GM12891 (cell line): ENCODE measurements around the gene SMAD1.

Experiments used
- DNase-seq: peaks from one replicate; pipeline ENCODE4 v3.0.0; 2011; ENCODE audit warnings: low spot score; ENCODE audit not compliant: insufficient read length
- FAIRE-seq: peaks from 2 replicates; lab custom pipeline; 2011; peaks lifted over from hg19 to GRCh38; lab: Jason Lieb, UNC
- PAX5 ChIP-seq: IDR thresholded peaks from 2 replicates; pipeline ENCODE4 v1.6.1; 2011; ENCODE audit warnings: low read length, moderate library complexity, mild to moderate bottlenecking; ENCODE audit not compliant: insufficient read depth, severe bottlenecking
- POLR2A ChIP-seq: IDR thresholded peaks from 2 replicates; pipeline ENCODE4 v1.6.1; 2011; ENCODE audit warnings: low read depth, low read length, control low read depth
- POLR2AphosphoS5 ChIP-seq: IDR thresholded peaks from 2 replicates; pipeline ENCODE4 v1.6.1; 2011; ENCODE audit warnings: low read depth, low read length, control low read depth
- POU2F2 ChIP-seq: IDR thresholded peaks from 2 replicates; pipeline ENCODE4 v1.6.1; 2011; ENCODE audit warnings: low read depth, mild to moderate bottlenecking, control low read depth, low read length, moderate library complexity
- SPI1 ChIP-seq: IDR thresholded peaks from 2 replicates; pipeline ENCODE4 v1.6.1; 2011; ENCODE audit warnings: low read depth, low read length, control low read depth
- TAF1 ChIP-seq: IDR thresholded peaks from 2 replicates; pipeline ENCODE4 v1.6.1; 2011; ENCODE audit warnings: low read depth, low read length, control low read depth

Gene SMAD1

DNA sequence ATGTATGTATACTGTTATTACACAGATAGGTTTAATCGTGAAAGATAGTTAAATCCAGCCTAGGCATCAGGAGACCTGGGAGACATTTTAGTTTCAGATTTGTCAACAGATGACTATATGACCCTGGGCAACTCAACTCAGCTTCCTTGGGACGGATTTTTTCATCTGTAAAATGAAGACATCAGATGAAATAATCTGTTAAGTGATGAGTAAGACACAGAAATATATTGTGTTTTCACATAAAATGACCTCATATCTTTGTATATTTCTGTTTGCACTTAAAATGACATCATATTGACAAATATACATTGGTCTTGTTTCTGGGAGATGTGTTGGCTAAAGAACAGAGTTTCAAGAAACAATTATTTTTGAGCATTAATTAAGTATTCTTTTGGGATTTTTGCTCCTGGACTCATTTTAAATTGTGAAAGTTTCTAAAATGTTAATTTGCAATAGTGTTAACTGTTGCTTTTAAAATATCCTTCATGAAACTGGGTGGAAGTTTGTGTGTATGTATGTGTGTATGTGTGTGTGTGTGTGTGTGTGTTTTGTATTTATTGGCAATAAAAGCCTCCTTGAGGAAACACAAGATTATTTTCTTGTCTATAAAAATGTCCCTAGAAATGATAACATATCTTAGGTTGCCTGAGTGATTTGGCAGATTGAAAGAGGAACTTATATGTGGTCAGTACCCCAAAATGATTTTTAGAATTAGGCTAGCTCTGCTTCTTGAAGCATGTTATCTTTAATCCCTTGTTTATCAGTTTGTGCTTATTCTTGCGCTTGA, 108.5 kb downstream of the SMAD1 start:
- no peak for DNase-seq
- peak; percentile 16 for FAIRE-seq
- TF ChIP-seq POLR2A (no peak), PAX5 (no peak), SPI1 (no peak), POLR2AphosphoS5 (no peak), TAF1 (no peak), POU2F2 (no peak)

DNA sequence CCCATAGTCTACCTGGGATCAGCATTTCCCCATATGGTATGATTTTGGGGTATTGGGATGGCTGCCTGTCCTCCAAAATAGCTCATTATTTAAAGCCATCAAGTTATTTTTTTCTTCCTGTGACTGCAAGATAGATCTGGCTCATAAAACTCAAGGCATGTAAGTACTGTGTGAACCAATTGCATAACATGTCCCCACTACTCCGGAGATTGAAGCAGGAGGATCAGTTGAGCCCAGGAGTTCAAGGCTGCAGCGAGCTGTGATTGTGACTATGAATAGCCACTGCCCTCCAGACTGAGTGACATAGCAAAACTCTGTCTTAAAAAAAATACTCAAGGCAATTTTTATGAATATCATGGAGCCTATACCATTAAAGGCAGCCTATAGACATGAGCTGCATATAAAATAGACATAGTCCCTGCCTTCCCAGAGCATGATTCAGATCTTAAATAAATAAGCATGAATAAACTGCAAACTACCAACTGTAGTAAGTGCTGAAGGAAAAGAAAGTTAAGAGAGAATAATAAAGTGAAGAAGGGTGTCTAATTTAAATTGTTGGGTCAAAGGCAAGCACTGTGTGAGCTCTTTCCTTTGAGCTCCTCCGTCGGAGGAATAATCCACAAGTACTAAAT, 120.6 kb downstream of the SMAD1 start:
- DNase-seq: no peak
- TF ChIP-seq POLR2A (no peak), SPI1 (no peak), TAF1 (no peak), PAX5 (no peak), POU2F2 (no peak), POLR2AphosphoS5 (no peak)
- no peak for FAIRE-seq

DNA sequence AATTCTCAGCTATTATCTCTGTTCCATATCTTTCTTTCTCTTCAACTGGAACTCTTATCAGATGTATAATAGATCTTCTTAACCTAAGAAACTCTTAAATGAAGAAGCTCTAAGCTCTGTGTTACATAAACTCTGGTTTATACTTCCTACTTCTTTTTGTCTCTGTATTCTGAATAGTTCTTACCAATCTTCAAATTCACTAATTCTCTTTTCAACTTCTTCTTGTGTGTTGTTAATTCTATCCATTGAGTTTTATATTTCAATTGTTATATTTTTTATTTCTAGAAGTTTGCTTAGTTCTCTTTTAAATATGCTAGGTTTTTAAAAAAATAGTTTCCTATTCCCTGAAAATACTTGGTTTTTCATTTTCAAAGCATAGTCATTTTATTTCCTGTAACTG, 124.3 kb downstream of the SMAD1 start:
- FAIRE-seq: no peak
- no peak for TF ChIP-seq POLR2A
- no peak for TF ChIP-seq POU2F2
- no peak for TF ChIP-seq POLR2AphosphoS5
- no peak for TF ChIP-seq PAX5
- TF ChIP-seq TAF1: no peak
- TF ChIP-seq SPI1: no peak

More for the DNA sequence above, 124.3 kb downstream of the SMAD1 start:
- DNase-seq: no peak
